Activated B cell treated with CpG ODN at 0.5 μM for 24 hours (primary cell): ENCODE results near the gene BZW2. TPM values are rescaled to one million over a fixed set of nuclear protein-coding genes. Genes with fewer than 3 reads are reported as not detected.

ENCODE experiments used
- ATAC-seq: fragments of 200-7000 bp; cut with Tn5 transposase; one replicate; pipeline ENCODE4 v1.10.0; 2021; ENCODE audit warnings: low read depth, mild to moderate bottlenecking, moderate library complexity
- CTCF ChIA-PET: fragments of 350-600 bp; sonication (Branson Sonifier 250); formaldehyde crosslinking; loops from one replicate; lab custom pipeline; 2021; ENCODE audit warnings: antibody characterized with exemption; lab: Charles Lee
- POLR2A ChIA-PET: fragments of 350-600 bp; sonication (Branson Sonifier 250); formaldehyde crosslinking; loops from one replicate; lab custom pipeline; 2021; ENCODE audit warnings: antibody characterized with exemption; lab: Charles Lee
- DNase-seq: peaks from one replicate; pipeline ENCODE4 v3.0.0; 2022
- H3K27ac Mint-ChIP-seq: one replicate; pipeline ENCODE4 v1.8.0; 2020; ENCODE audit warnings: mixed read lengths
- H3K27me3 Mint-ChIP-seq: one replicate; pipeline ENCODE4 v1.8.0; 2021; ENCODE audit warnings: mixed read lengths
- H3K36me3 Mint-ChIP-seq: one replicate; pipeline ENCODE4 v1.8.0; 2021; ENCODE audit warnings: low read depth, mixed read lengths
- H3K4me1 Mint-ChIP-seq: one replicate; pipeline ENCODE4 v1.8.0; 2021; ENCODE audit warnings: mixed read lengths
- H3K4me3 Mint-ChIP-seq: one replicate; pipeline ENCODE4 v1.8.0; 2020; ENCODE audit warnings: mild to moderate bottlenecking, mixed read lengths
- H3K9me3 Mint-ChIP-seq: one replicate; pipeline ENCODE4 v1.8.0; 2020; ENCODE audit warnings: mixed read lengths
- CTCF ChIP-seq: fragments of 200-600 bp; IDR thresholded peaks from one replicate; pipeline ENCODE4 v1.8.0; 2022; ENCODE audit warnings: antibody characterized with exemption, mild to moderate bottlenecking
- intact Hi-C: fragments of 100-400 bp; cut with micrococcal nuclease; formaldehyde crosslinking; loops from one replicate; pipeline ENCODE4 v1.15.1; 2024
- total RNA-seq: library from RNA; stranded (reverse); gene quantifications from 2 replicates; pipeline ENCODE4 v1.2.3, GENCODE V29; 2022

The BZW2 gene
- total RNA-seq, 1 donor from 2014 or later: 47.2 TPM

- Mint-ChIP-seq H3K4me1 (peaks cover 10% of the 10 kb centered on the region), H3K36me3 (peaks cover 32% of the 10 kb centered on the region), H3K27ac (no peak overlapping the region), H3K27me3 (no peaks in the 10 kb centered on the region), H3K4me3 (no peak overlapping the region), H3K9me3 (no peaks in the 10 kb centered on the region)
- intact Hi-C loops: no loop called here
- ATAC-seq (no peak), DNase-seq (no peak)
- ChIA-PET CTCF (no interaction called here), POLR2A (no interaction called here)
- no peak for TF ChIP-seq CTCF
Observed at GRCh38 chr7:16708980-16709379, 63.0 kb downstream of the BZW2 start.

- TF ChIP-seq CTCF: no peak
- no peak overlapping the region for H3K27ac Mint-ChIP-seq
- H3K27me3 Mint-ChIP-seq: no peaks in the 10 kb centered on the region
- ChIA-PET CTCF (no interaction called here), POLR2A (no interaction called here)
- intact Hi-C loops: no loop called here
- H3K36me3 Mint-ChIP-seq: peaks cover 20% of the 10 kb centered on the region
- no peak for ATAC-seq
- H3K4me1 Mint-ChIP-seq: peaks cover 10% of the 10 kb centered on the region
- no peak for DNase-seq
- H3K9me3 Mint-ChIP-seq: no peaks in the 10 kb centered on the region
- H3K4me3 Mint-ChIP-seq: no peak overlapping the region
Observed at GRCh38 chr7:16710651-16711050, 64.7 kb downstream of the BZW2 start.

GRCh38 chr7:16711730-16712129 lies 65.7 kb downstream of the BZW2 start:
- no peak for ATAC-seq
- no peak for DNase-seq
- TF ChIP-seq CTCF: no peak
- ChIA-PET CTCF (no interaction called here), POLR2A (no interaction called here)
- no peak overlapping the region for H3K4me3 Mint-ChIP-seq
- H3K36me3 Mint-ChIP-seq: peaks cover 11% of the 10 kb centered on the region
- H3K4me1 Mint-ChIP-seq: peaks cover 10% of the 10 kb centered on the region
- intact Hi-C loops: no loop called here
- no peaks in the 10 kb centered on the region for H3K27me3 Mint-ChIP-seq
- no peak overlapping the region for H3K27ac Mint-ChIP-seq
- no peaks in the 10 kb centered on the region for H3K9me3 Mint-ChIP-seq

GRCh38 chr7:16712916-16713315 lies 66.9 kb downstream of the BZW2 start:
- TF ChIP-seq CTCF: no peak
- Mint-ChIP-seq H3K9me3 (no peaks in the 10 kb centered on the region), H3K4me3 (no peak overlapping the region), H3K27me3 (no peaks in the 10 kb centered on the region), H3K36me3 (peaks cover 4% of the 10 kb centered on the region), H3K4me1 (peaks cover 10% of the 10 kb centered on the region), H3K27ac (no peak overlapping the region)
- ATAC-seq: peak; percentile 56
- POLR2A ChIA-PET: no interaction called here
- intact Hi-C loops: no loop called here
- no peak for DNase-seq
- CTCF ChIA-PET: no interaction called here

GRCh38 chr7:16715928-16716327 lies 69.9 kb downstream of the BZW2 start:
- H3K9me3 Mint-ChIP-seq: no peaks in the 10 kb centered on the region
- ATAC-seq (no peak), DNase-seq (no peak)
- H3K27me3 Mint-ChIP-seq: no peaks in the 10 kb centered on the region
- no peak overlapping the region for H3K27ac Mint-ChIP-seq
- ChIA-PET POLR2A (no interaction called here), CTCF (no interaction called here)
- no peak for TF ChIP-seq CTCF
- intact Hi-C loops: no loop called here
- no peaks in the 10 kb centered on the region for H3K36me3 Mint-ChIP-seq
- H3K4me3 Mint-ChIP-seq: no peak overlapping the region
- peaks cover 10% of the 10 kb centered on the region for H3K4me1 Mint-ChIP-seq
